ENCODE results near the gene ASTN1.

DNA sequence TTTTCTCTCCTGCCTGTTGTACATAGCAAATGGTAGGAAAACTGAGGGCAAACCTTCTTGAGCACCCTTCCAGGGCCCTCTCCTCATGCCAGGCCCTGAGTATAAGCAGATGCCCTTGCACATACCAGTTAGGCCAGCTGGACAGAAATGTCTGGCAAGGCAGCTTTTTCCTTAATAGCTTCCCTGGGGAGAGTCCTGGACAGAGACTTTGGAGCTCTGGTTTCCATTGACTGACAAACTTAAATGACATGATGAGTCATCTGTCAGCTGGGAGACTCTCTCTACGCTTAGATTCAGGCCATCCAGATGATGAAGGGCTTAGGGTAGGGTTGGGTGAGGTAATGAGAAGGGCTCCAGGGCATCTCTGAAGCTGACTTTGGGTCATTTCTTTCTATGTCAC, 317.5 kb downstream of the ASTN1 start:
- TF ChIP-seq POLR2A (IDR thresholded peaks at IDR 0.05; ENCODE audit: low read depth, low read length) (no peak), TAF1 (IDR thresholded peaks at IDR 0.05; ENCODE audit: low read depth, low read length) (no peak), PAX5 (IDR thresholded peaks at IDR 0.05; ENCODE audit: insufficient read depth, low read length, severe bottlenecking) (no peak), POLR2AphosphoS5 (IDR thresholded peaks at IDR 0.05; ENCODE audit: low read depth, low read length) (no peak)

Data from GM12891 (cell line).